CD4-positive, alpha-beta T cell treated with Interleukin-6 at 100 ng/mL for 8 hours (primary cell): ENCODE results near the gene FAM241B.

ENCODE experiments used
- DNase-seq: peaks from one replicate; pipeline ENCODE4 v3.0.0-alpha.2; 2020; ENCODE audit warnings: mixed read lengths, low spot score

FAM241B gene

DNA sequence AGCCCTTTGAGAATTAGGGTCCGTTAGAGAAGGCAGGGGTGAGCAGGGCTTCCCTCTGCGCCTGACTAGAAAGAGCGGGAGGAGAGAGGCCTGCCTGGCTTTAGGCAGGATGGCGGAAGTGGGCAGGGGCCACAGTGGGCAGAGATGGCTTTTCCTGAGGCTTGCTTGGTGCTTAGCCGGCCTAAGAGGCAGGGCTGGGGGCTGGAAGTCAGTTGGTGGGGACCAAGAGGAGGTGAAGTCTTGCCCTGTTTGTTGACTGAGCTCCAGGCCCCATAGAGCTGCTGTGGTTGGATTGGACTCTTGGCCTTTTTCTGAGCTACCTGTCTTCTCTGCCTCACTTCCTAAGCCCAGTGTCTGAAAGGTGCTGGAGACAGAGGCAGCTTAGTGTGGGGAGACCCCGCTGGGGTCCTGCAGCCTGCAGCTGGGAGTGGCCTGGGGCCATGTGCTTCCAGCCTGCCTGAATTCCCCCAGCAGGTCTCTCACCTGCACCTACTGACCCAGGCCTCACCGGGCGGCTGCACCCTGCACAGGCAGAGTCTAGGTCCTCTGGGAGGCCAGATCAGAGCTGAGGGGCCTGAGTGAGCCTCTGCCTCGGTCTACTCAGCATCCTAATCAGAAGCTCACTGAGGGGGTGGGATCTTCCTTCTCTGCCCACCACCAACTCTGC is 4.8 kb downstream of the FAM241B start:
- DNase-seq = no peak

DNA sequence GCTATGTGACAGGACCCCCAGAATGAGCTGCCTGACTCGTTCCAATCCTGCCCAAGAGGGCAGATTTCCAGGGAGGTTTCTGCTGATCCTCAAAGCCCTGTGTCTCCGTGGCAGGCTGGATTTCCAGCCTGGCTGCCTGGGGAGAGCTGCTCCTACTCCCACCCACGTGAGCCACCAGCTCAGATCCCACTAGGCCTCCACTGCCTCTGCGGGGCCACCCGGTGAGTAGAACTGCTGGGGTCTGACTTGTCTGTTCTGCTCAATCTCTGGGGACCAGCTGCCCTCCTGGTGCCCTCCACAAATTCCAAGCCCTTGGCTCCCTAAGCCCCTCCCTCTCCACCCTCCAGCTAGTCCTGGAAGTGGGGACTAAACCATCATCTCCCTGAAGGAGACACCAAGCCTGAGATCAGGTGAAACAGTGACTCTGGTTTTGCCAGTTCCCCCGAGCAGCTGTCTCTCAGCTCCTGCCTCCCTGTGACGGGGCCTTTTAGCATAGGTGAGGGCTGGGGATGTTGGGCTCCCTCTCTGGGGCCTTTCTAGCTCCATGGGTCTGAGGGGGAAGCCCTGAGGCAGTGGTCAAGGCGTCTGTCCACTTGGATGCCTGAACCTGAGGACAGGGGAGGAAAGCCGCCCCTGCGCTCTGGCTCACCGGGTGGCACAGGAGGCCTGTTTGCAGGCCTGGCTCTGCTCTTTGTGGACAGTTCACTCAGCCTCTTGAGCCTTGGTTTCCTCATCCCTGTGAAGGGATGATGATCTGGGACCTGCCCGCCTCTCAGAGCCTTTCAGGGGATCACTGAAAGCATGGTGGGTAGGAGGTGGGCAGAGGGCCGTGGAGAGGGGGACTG is 5.6 kb downstream of the FAM241B start:
- no peak for DNase-seq

DNA sequence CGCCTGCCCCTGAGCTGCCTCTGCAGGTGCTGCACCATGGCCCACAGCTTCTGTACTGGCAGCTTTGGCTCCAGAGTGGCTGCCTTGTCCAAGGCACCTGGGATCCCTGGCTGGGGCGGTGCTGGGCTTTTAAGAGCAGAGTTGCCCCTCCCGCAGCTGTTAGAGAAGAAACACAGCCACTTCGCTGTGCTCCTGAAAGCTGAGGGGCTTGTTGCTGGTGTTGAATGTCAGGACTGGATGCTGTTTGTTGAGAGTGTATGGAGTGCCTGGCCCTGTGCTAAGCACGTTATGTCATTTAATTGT is 6.2 kb downstream of the FAM241B start:
- no peak for DNase-seq

DNA sequence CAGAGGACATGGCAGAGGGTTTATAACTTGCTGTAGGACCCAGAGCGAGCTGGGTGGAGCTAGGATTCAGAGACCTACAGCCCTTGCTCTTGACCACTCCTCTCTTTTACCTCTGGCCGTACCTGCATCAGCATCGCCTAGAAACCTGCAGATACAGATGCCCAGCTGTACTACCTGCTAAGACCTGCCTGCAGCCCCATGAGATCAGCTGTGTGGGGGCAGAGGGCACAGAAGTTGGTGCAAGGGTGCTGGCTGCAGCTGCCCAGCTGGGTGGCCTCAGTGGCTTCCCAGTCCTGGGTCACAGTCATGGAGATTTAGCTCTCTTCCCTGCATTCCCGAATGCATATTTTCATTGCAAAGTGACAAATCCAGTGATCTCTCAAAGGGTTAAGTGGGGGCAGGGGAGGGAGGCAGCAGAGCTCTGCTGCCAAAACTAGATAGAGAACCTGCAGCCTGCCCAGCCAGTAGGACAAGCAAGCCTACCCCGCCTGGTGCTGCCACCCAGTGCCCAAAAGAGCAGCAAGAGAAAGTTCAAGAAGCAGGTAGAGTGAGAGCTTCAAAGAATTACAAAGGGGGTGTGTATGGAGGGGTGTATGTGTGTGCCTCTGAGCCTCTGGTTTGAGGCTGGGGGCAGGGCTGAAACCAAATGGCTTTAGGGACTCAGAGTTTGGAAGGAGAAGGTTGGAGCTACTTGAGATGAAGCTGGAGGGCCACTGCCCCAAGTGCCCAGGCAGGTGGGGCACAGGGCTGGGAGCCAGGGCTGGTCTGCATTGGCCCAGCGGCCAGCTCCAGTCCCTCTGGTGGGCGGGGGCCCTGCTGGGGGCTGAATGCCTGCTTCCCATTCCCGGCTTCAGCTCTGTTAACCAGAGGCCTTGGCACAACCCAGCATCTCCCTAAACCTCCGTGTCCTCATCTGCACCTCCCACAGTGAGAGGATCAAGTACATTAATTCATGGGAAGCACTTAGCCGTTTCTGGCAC is 6.9 kb downstream of the FAM241B start:
- peak; percentile 24 for DNase-seq

DNA sequence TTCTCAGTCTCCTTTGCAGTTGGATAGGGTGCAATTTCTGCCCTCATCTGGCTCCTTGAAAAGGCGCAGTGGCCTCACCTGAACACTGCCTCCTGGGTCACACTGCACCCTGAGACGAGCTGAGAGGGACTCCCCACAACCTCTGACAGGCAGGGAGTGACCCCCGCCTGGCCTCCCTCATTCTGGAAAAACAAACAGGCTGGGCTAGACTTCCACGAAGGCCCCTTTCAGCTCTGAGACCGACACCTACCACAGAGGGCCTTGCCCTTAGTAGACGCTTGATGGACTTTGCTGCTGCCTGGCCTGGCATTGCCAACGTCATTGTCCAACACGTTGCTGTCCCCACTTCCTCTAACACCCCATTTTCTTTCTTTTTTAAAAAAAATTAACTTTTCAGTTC is 8.6 kb downstream of the FAM241B start:
- DNase-seq = no peak

DNA sequence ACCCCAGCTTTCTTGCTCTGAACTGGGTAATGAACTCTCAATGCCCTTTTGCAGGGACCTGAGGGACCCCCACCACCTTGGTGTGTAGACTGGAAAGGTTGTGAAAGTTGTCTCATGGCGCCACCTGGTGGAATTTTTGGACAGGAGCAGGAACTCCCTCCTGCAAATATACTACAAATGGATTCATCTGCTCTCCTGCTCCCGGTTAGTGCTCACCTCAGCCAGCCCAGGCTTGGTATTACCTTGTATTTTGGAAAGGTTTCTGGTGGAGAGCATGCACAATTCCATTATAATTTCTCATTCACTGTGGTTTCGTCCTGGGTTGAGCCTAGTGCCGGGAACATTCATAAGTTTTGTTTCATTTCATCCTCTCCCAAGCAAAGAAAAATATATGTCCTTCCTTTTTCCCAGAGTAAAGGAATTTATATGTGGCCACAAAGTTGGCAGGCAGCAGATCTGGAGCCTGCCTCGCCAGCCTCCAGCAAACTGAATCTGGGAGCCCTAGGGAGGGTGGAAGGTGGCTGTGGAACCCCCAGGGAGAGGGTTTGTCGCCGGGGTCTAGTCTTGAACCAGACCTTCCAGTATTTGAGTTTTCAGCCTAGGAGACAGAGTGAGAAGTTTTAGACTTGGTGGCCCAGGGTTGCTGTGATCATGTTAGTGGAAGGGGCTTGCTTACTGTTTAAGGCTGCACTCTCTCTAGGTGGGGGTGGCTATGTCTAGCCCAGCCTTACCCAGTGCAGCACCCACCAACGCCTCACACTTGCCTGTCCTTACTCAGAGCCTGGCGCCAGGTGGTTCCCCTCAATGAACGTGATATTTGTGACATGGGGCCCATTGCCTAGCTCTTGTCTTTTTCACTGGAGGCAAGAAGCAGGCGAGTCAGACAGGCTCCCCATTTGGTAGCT is 9.5 kb downstream of the FAM241B start:
- DNase-seq = peak; percentile 68

DNA sequence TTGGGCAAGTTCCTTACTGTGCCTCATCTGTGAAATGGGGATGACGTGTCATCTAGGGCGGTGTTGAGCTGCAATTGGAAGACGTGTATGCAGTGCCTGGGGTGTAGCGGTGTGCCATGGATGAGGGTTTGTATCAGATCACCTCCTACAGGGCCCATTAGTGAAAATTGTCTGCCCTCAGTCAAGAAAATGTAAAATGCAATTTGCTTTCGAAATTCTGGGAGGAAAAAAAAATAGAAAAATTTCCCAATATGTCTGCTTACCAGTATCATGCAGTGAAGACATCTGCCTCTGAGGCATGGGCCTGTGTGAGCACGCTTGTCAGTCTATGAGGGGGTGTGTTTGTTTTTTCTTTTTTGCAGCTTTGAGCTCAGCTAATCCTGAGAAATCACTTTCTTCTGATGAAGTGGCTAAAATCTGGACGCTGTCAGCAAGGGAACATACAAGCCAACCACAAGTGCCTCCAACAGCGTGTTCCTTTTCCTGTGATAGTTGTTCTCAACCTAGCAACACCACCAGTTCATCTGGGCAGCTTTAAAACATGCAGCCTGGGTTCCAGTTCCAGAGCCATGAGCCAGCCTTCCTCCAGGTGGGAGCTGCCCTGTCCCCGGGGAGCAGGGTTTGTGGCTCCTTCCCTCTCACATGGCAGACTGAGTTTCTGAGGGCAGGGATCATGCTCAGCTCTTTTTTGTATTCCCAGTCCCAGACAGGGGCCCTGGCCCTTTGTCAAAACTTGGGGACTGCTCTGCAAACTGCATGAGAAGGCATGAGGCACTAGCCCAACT is 10.3 kb downstream of the FAM241B start:
- DNase-seq = no peak

DNA sequence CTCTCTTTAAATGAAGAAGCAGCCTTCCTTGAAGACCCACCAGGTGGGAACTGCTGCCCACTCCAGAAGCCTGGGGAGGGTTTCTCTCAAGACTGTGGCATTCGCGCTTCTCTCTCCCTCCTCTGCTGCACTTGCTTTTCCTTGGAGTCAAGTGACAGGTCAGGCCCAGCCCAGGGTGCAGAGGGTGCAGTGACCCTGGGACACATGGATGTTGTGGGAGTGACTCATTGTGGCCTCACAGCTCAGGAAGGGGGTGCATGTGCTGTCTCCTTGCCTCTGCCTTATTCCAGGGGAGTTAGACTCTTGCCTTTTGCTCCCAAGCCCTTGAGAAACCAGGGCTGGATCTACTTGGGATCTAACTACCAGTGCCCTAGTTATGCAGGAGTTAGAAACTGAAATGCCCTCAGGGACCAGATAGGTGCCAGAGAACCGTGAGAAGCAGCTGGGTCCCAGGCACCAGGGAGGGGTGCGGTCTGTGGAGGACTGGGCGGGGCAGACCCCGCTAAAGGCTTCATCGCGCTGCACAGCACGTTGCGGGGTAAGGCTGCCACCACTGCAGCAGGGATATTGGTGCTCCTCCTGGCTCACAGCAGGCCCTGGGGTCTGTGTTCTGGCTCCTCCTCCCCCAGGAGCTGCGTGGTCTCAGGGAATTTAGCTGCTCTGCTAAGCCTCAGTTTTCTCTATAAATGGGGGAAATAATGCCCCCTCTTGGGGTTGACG is 11.4 kb downstream of the FAM241B start:
- DNase-seq = no peak

DNA sequence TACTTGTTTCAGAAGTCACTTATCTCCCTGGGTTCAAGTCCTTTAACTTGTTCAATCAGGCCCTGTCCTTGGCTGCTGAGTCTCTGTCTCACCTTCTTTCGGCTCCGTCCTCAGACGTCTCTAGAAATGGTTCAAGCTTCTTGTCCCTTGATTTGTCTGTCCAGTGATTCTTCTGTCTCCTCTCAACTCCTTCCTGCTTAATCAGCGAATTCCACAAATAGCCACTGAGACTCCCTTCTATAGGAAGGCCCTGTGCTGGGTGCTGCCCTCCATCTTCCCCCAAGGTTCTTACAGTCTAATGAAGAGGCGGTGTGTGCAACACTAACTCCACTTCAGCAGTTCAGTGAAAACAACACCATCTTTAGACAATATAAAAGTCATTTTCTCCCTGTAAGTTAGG is 12.7 kb downstream of the FAM241B start:
- no peak for DNase-seq

DNA sequence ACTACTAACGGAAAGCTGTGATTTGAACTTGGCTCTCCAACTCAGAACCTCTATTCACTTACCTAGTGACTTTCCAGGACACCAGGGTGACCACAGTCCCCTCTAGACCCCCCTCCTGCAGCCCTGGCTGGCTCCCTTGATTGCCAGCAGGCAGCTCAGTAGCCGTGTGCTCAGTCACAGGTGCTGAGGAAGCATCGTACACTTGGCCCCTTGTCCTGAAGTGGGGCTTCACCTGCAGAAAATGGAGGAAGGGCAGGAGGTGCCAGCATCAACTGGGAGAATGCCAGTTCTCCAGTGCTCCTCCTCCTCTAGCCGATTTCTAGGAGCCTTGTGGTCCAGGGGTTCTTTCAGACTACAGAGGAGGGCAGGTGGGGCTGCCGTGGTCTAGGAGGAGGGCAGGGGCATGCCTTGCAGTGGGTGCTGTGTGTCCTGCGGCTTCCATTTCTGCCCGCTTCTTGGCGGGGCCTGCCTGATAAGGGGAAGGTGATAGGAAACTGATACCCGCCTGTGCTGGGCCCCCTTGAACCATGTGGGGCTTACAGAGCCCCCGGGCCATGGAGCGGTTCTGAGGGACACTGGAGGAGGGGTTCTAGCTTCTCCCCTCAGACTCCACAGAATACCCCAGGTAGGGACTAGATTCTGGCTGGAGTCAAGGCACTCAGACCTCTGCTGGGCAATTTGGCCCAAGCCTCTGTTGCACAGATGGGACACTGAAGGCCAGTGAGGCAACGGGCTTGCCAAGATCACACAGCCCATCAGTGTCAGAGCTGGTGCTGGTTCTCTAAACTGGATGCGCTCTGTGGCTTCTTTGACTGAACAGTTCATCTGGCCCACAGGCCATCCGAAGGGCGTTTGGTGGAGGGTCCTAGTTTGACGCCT is 14.0 kb downstream of the FAM241B start:
- no peak for DNase-seq

DNA sequence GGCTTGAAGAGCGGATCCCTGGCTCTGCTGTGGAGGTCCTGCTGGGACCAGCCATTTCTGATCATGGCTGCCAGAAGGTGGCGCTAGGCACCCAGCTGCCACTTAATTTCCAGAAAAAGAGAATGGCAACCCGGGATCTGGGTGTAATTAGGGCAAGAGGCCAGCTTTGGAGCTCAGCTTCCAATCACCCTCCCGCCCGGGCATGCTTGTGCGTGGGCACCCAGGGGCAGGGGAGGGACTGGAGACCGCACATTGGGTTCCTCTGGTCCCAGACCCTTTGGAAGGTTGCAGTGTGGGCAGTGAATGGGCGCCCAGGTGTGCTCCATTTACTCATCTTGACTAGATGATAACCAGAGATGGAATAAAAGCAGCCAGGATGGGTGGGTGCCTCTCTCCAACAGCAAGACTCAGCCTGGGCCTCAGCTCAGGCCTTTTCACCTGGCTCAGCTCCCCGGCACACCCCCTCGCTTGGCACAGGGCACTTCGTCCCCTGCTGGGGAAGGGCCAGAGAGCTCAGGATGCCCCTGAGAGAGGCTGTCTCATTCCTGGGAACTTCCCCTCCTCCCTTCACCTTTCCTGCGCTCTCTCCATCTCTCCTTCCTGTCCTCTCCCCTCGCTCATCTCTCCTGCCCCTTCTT is 14.7 kb downstream of the FAM241B start:
- DNase-seq = no peak

DNA sequence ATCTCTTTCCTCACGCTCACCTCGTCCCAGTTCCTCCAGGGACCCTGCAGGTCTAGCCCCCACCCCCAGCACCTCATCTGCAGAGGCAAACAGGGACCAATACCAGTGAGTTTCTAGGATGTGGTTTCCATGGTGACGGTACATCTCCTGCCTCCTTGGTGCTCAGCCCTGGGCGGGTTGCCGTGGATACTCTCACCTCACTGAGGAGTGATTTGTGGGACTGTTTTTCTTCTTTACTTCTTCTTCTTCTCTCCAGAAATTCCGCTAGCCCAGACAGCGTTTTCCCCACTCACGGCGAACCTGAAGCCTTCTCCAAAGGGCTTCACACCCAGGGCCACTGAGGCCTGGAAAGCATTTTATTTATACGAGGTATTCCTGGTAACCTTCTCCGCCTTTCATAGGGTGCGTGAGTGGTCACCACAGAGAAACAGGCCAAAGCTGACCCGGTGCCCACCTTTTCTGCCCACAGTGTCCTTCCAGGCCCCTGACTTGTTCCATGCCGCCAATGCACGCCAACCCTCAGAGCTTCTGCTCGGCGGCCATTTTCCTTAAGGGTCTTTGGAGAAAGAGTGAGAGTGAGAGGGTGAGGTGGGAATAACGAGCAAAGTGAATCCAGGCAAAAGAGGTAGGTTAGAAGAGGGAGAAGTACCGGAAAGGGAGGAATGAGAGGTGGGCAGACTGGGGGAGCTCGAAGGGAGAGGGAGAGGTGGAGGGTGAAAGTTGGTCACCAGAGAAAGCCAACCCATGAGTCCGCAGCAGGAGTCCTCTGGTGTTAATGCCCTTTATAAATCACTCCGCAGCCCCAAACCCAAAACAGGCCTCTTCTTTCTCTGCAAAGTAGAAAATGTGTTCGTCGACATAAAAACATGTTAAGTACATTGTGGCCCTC is 15.5 kb downstream of the FAM241B start:
- no peak for DNase-seq

DNA sequence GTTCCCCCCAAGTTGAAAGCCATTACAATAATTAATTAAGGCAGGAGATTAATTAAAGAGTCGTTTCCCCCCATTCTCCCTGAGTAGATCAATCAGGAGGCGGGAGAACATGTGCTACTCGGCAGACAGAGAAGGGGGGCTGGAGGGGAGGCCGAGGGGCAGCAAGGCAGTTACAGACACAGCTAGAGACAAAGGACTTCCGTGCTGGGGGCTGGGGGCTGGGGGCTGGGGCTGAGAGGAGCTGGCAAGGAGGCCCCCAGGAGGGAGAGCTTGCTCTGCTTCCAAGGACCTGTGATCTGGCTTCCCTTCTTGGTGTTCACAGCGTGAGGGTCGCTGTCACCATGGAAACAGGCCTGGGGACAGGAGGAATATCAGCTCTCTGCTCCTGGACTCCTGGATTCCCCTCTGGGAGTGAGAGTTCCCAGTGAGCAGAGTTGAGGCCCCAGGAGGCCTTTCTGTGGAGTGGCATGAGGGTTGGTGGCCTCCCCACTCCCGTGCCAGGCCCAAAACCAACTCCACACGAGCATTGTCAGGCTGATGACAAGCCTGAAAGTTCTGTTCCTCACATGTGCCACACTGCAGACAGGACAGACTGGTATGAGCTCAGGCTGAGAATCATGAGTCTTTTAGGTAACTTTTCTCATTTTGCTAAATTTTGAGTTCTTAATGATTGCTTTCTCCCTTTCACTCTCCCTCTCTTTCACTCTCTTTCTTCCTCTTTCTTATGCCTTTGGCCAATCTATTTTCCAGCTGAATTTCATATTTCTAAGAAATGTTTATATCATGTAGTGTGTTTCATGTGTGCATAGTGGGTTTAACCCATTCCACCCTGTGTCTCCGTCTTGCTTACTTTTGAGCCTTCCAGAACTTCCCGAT is 16.4 kb downstream of the FAM241B start:
- DNase-seq = no peak

DNA sequence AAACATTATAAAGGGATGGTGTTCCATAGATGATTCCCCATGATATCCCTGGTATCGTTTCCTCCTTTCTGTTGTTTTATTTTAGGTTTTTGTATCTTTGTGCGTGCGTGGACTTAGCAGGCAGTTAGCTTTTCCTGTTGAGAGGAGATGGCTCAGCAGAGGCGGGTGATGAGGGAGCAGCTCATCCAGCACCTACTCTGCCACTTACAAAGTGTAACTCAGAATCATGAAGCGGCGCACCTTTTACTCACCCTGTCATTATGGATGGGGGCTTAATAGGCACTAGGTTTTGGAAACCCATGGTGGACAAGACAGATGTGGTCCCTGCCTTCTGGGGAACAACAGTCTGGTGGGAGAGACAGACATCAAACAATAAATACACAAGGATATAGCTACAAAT is 17.1 kb downstream of the FAM241B start:
- no peak for DNase-seq

DNA sequence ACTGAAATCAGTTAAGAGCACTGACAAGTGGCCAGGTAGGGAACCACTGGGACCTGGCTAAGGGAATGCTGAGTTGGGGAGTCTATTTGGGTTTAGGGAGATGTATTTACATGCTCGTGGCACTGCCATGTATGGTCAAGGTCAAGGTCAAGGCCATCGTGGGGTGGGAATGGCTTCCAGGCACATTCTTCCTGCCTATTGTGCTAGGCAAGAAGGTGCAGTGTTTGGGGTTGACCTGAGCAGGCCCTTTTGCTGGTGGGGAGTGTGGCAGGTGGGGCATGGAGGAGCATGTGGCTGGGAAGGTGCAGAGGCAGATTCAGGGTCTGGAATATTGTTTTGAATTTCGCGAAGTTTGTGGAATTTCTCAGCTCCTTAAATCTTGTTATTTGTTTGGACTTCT is 17.8 kb downstream of the FAM241B start:
- no peak for DNase-seq

DNA sequence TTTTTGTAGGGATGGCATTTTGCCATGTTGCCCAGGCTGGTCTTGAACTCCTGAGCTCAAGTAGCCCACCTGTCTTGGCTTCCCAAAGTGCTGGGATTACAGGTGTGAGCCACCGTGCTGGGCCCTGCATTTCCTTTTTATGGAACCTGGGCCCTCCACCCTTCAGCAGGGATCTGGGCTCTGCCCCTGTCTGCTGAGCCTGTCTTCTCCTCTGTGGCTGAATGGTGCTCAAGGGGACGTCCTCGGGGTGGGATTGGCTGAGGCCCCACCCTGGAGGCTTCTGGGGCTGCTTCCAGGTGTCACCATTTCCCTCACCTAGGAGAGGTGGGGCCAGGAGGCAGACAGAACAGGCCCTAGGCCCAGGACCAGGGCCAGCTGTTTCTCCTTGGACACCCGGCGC is 18.4 kb downstream of the FAM241B start:
- DNase-seq = no peak
